Measurements from ENCODE around the gene TMA7. TPM values are rescaled to one million over a fixed set of nuclear protein-coding genes. Genes with fewer than 3 reads are reported as not detected.
A peak's percentile ranks its signal among the peaks of the same experiment; 100 is the strongest.
"Not testable (repeated sequence)": the region's sequence is repeated elsewhere in the genome, so short reads cannot be mapped to it uniquely, and the experiment has no call there.

Gene TMA7
- total RNA-seq, 1 donor from 2014 or later = 268 TPM

DNA sequence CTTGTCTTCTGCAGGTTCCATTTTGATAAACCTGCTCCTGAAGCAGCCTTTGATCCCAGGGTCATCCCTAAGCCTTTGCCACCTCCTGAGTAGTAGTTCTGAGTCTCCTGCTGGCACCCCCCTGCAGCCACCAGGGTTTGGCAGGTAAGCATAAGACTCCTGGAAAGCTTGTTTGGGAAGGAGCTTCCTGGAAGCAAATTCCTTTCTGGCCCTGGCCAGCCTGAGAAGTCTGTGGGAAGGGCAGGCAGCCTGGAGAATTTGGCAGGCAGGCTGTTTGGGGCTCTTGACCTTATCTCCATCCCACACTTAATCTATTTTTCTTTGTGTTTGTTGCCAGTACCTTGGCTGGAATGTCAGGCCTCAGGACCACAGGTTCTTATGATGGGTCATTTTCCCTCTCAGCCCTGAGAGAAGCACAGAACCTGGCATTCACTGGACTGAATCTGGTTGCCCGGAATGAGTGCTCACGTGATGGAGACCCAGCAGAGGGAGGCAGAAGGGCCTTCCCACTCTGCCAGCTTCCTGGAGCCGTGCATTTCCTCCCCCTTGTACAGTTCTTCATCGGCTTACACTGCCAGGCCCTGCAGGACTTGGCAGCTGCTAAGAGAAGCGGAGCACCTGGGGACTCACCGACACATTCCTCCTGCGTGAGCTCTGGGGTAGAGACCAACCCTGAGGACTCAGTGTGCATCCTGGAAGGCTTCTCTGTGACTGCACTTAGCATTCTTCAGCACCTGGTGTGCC, 19.9 kb downstream of the TMA7 start:
- no peaks in the 10 kb centered on the region for H3K27me3 Mint-ChIP-seq
- no peaks in the 10 kb centered on the region for H3K9me3 Mint-ChIP-seq
- TF ChIP-seq, protein P1, sequence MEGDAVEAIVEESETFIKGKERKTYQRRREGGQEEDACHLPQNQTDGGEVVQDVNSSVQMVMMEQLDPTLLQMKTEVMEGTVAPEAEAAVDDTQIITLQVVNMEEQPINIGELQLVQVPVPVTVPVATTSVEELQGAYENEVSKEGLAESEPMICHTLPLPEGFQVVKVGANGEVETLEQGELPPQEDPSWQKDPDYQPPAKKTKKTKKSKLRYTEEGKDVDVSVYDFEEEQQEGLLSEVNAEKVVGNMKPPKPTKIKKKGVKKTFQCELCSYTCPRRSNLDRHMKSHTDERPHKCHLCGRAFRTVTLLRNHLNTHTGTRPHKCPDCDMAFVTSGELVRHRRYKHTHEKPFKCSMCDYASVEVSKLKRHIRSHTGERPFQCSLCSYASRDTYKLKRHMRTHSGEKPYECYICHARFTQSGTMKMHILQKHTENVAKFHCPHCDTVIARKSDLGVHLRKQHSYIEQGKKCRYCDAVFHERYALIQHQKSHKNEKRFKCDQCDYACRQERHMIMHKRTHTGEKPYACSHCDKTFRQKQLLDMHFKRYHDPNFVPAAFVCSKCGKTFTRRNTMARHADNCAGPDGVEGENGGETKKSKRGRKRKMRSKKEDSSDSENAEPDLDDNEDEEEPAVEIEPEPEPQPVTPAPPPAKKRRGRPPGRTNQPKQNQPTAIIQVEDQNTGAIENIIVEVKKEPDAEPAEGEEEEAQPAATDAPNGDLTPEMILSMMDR (conservative IDR thresholded peaks at IDR 0.05) = no peak
- H3K4me1 Mint-ChIP-seq (ENCODE audit: unreplicated experiment) = no peaks in the 10 kb centered on the region
- DNase-seq (ENCODE audit: extremely low spot score, unreplicated experiment) = no peak
- no peak overlapping the region for H3K4me3 Mint-ChIP-seq
- H3K36me3 Mint-ChIP-seq = peaks cover 2% of the 10 kb centered on the region
- no peak overlapping the region for H3K27ac Mint-ChIP-seq

DNA sequence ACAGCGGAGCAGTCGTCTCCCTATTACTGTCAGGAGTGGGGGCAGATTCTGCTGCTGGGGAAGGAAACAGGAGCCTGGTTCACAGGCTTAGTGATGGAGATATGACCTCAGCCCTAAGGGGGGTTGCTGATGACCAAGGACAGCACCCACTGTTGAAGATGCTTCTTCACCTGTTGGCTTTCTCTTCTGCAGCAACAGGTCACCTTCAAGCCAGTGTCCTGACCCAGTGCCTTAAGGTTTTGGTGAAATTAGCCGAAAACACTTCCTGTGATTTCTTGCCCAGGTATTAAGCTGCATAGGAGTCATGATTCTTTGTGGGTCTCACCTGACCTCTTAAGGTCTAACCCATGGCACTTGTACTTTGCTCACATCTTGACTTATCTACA, 20.5 kb downstream of the TMA7 start:
- H3K9me3 Mint-ChIP-seq = no peaks in the 10 kb centered on the region
- H3K36me3 Mint-ChIP-seq = peaks cover 1% of the 10 kb centered on the region
- H3K27me3 Mint-ChIP-seq = no peaks in the 10 kb centered on the region
- TF ChIP-seq, protein P1 (conservative IDR thresholded peaks at IDR 0.05) = no peak
- no peak overlapping the region for H3K27ac Mint-ChIP-seq
- H3K4me1 Mint-ChIP-seq (ENCODE audit: unreplicated experiment) = peaks cover 4% of the 10 kb centered on the region
- no peak for DNase-seq (ENCODE audit: extremely low spot score, unreplicated experiment)
- no peak overlapping the region for H3K4me3 Mint-ChIP-seq

DNA sequence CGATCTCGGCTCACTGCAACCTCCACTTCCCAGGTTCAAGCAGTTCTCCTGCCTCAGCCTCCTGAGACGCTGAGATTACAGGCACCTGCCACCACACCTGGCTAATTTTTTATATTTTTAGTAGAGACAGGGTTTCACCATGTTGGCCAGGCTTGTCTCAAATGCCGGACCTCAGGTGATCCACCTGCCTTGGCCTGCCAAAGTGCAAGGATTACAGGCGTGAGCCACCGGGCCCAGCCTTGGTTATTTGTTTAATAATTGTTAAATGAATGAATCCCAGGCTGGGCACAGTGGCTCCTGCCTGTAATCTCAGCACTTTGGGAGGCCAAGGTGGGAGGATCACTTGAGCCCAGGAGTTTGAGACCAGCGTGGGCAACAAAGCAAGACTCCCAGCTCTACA, 21.7 kb downstream of the TMA7 start:
- H3K36me3 Mint-ChIP-seq; DNase-seq (ENCODE audit: extremely low spot score, unreplicated experiment); H3K27me3 Mint-ChIP-seq; H3K4me3 Mint-ChIP-seq; H3K9me3 Mint-ChIP-seq; H3K4me1 Mint-ChIP-seq (ENCODE audit: unreplicated experiment); H3K27ac Mint-ChIP-seq: not testable (repeated sequence)

DNA sequence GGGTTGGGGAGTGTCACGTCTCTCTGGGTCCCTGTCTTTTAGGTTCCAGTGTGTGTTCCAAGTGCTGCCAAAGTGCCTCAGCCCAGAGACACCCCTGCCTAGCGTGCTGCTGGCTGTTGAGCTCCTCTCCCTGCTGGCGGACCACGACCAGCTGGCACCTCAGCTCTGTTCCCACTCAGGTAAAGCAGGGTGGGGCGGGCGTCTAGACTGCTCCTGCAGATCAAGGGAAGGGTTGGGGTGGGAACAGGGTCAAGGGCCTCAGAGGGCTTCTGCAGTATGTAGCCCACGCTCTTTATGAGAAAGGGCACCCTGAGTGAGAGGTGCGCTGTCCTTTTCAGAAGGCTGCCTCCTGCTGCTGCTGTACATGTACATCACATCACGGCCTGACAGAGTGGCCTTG, 23.6 kb downstream of the TMA7 start:
- H3K27me3 Mint-ChIP-seq = no peaks in the 10 kb centered on the region
- H3K36me3 Mint-ChIP-seq = peaks cover 5% of the 10 kb centered on the region
- DNase-seq (ENCODE audit: extremely low spot score, unreplicated experiment) = no peak
- no peaks in the 10 kb centered on the region for H3K9me3 Mint-ChIP-seq
- no peak overlapping the region for H3K4me3 Mint-ChIP-seq
- TF ChIP-seq, protein P1 (conservative IDR thresholded peaks at IDR 0.05) = no peak
- H3K27ac Mint-ChIP-seq = peak overlapping the region; percentile 41
- H3K4me1 Mint-ChIP-seq (ENCODE audit: unreplicated experiment) = peaks cover 13% of the 10 kb centered on the region

DNA sequence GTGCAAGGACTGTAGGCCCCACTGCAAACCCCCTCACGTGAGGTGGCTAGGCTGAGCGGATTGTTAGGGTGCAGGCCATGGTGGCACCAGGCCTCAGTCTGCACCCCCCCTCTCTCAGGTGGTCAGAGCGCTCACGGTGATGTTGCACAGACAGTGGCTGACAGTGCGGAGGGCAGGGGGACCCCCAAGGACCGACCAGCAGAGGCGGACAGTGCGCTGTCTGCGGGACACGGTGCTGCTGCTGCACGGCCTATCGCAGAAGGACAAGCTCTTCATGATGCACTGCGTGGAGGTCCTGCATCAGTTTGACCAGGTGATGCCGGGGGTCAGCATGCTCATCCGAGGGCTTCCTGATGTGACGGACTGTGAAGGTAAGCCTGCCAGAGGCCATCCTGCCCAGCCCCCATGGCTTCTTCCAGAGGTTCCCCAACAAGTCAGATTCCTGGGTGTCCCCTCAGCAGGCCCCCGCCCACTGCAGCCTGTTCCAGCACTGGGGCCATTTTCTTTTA, 24.7 kb downstream of the TMA7 start:
- DNase-seq (ENCODE audit: extremely low spot score, unreplicated experiment) = no peak
- Mint-ChIP-seq H3K27me3 (no peaks in the 10 kb centered on the region), H3K4me1 (ENCODE audit: unreplicated experiment) (peaks cover 13% of the 10 kb centered on the region), H3K36me3 (peaks cover 5% of the 10 kb centered on the region), H3K4me3 (no peak overlapping the region), H3K9me3 (no peaks in the 10 kb centered on the region), H3K27ac (peak overlapping the region; percentile 100)
- TF ChIP-seq, protein P1 (conservative IDR thresholded peaks at IDR 0.05) = no peak

DNA sequence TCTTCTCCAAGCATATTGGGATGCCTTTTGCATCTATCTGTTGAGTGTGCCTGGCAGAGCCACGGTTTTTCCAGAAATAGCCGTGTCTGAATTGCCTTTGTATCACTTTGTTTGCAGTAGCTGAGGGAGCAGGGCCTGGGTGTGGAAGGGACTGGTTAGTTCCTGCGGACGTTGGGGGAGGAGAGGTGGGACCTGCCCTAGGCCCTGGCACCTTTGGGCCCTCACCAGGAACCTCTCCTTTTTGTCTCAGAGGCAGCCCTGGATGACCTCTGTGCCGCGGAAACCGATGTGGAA, 25.1 kb downstream of the TMA7 start:
- peak overlapping the region; percentile 83 for H3K4me3 Mint-ChIP-seq
- TF ChIP-seq, protein P1 (conservative IDR thresholded peaks at IDR 0.05) = no peak
- DNase-seq (ENCODE audit: extremely low spot score, unreplicated experiment) = no peak
- peaks cover 17% of the 10 kb centered on the region for H3K4me1 Mint-ChIP-seq (ENCODE audit: unreplicated experiment)
- H3K27ac Mint-ChIP-seq = peak overlapping the region; percentile 100
- H3K36me3 Mint-ChIP-seq = peaks cover 5% of the 10 kb centered on the region
- H3K9me3 Mint-ChIP-seq = no peaks in the 10 kb centered on the region
- H3K27me3 Mint-ChIP-seq = no peaks in the 10 kb centered on the region

Measured in type B pancreatic cell (in vitro differentiated cells).